K562 (cell line): ENCODE data around the gene MLLT1. TPM values are rescaled to one million over a fixed set of nuclear protein-coding genes. Genes with fewer than 3 reads are reported as not detected.

Experiments used
- CBFA2T3 ChIP-seq: fragments of 450-650 bp; IDR thresholded peaks from 2 replicates; pipeline ENCODE4 v1.6.1; 2017
- CBX2 ChIP-seq: fragments of 200-600 bp; sonication (generic); IDR thresholded peaks from one replicate; pipeline ENCODE4 v1.6.1; 2012; ENCODE audit warnings: mild to moderate bottlenecking, low read length, inconsistent platforms; ENCODE audit not compliant: insufficient read depth, poor library complexity, severe bottlenecking
- CEBPB ChIP-seq: fragments of 450-650 bp; IDR thresholded peaks from 2 replicates; pipeline ENCODE4 v1.6.1; 2016; ENCODE audit warnings: missing genetic modification characterization, missing compliant biosample characterization
- CHD2 ChIP-seq: IDR thresholded peaks from 2 replicates; pipeline ENCODE4 v1.6.1; 2011; ENCODE audit warnings: low read depth, low read length
- CREB3L1 ChIP-seq: fragments of 450-650 bp; IDR thresholded peaks from 2 replicates; pipeline ENCODE4 v1.6.1; 2014; ENCODE audit warnings: low read depth, mild to moderate bottlenecking, moderate library complexity, borderline replicate concordance
- CREB5 ChIP-seq: fragments of 250-450 bp; sonication (Bioruptor Pico); IDR thresholded peaks from 2 replicates; pipeline ENCODE4 v1.5.0; 2020; ENCODE audit warnings: mild to moderate bottlenecking
- DACH1 ChIP-seq: fragments of 450-650 bp; IDR thresholded peaks from 2 replicates; pipeline ENCODE4 v1.6.1; 2018; ENCODE audit not compliant: partially characterized antibody
- HNRNPLL ChIP-seq: fragments of 200-400 bp; formaldehyde crosslinking; IDR thresholded peaks from 2 replicates; pipeline ENCODE4 v1.6.1; 2017; ENCODE audit warnings: low read length, low read depth, mild to moderate bottlenecking; ENCODE audit not compliant: poor library complexity, severe bottlenecking
- LCOR ChIP-seq: sonication (generic); formaldehyde crosslinking; IDR thresholded peaks from 2 replicates; pipeline ENCODE4 v1.8.0; 2022; ENCODE audit warnings: mild to moderate bottlenecking, missing genetic modification reagents
- MAFF ChIP-seq: IDR thresholded peaks from 2 replicates; pipeline ENCODE4 v1.6.1; 2012; ENCODE audit warnings: low read length, improper control_type of control experiment
- NCOA2 ChIP-seq, 2 experiments: fragments of 450-650 bp; IDR thresholded peaks; 2 replicates each; pipeline ENCODE4 v1.6.1; 2018; ENCODE audit warnings: mild to moderate bottlenecking in 2 of 2, moderate library complexity in 1 of 2; ENCODE audit not compliant: partially characterized antibody in 2 of 2
- PURB ChIP-seq: sonication (generic); formaldehyde crosslinking; IDR thresholded peaks from 2 replicates; pipeline ENCODE4 v1.9.0; 2021; ENCODE audit warnings: low read depth, mild to moderate bottlenecking, missing genetic modification reagents
- RFX7 ChIP-seq: fragments of 250-450 bp; sonication (Bioruptor Pico); IDR thresholded peaks from 2 replicates; pipeline ENCODE4 v1.5.1; 2021; ENCODE audit warnings: mild to moderate bottlenecking
- TBL1XR1 ChIP-seq, 2 experiments: IDR thresholded peaks; 2 replicates each; pipeline ENCODE4 v1.6.1; 2012; ENCODE audit warnings: improper control_type of control experiment in 2 of 2, low read length in 2 of 2, mild to moderate bottlenecking in 1 of 2
- UBTF ChIP-seq, 2 experiments: IDR thresholded peaks; 2 replicates each; pipeline ENCODE4 v1.6.1; 2012; ENCODE audit warnings: improper control_type of control experiment in 2 of 2, low read depth in 2 of 2, low read length in 2 of 2, borderline replicate concordance in 1 of 2
- USF1 ChIP-seq: sonication (generic); formaldehyde crosslinking; IDR thresholded peaks from 2 replicates; pipeline ENCODE4 v1.9.0; 2022; ENCODE audit warnings: mild to moderate bottlenecking, missing genetic modification reagents
- ZNF133 ChIP-seq: fragments of 250-450 bp; sonication (Bioruptor Pico); IDR thresholded peaks from 2 replicates; pipeline ENCODE4 v1.4.0; 2020; ENCODE audit warnings: mild to moderate bottlenecking
- ZNF668 ChIP-seq: fragments of 250-450 bp; sonication (Bioruptor Pico); IDR thresholded peaks from 2 replicates; pipeline ENCODE4 v1.8.0; 2022; ENCODE audit warnings: mild to moderate bottlenecking, inconsistent platforms
- ZNF77 ChIP-seq: fragments of 250-450 bp; sonication (Bioruptor Pico); IDR thresholded peaks from 2 replicates; pipeline ENCODE4 v1.5.0; 2020
- polyA plus RNA-seq, 8 experiments: library from polyadenylated mRNA; depleted of rRNA in 4 of 8; stranded (reverse) in 5 of 8; unstranded in 3 of 8; fragments of >200 nt; fragmentation: Nextera tagmentation in 2 of 8; fragmentation: Illumina TruSeq in 1 of 8; extraction: Ambion mirVana in 2 of 8; extraction: Trizol in 1 of 8; gene quantifications; 2 replicates each; pipeline versions ENCODE4 v1.2.1 to v1.2.3, GENCODE V29; 2011 to 2014; ENCODE audit warnings: inconsistent platforms in 1 of 8, missing spikeins in 1 of 8
- total RNA-seq, 7 experiments: library from RNA; depleted of rRNA in 6 of 7; stranded (reverse); fragments of >200 nt in 6 of 7; fragmentation: Illumina TruSeq in 2 of 7; extraction: Trizol in 2 of 7; gene quantifications; 2 replicates each; pipeline versions ENCODE4 v1.2.1 to v1.2.3, GENCODE V29; 2011 to 2021; ENCODE audit warnings: low replicate concordance in 1 of 7

Gene MLLT1
- total and polyA plus RNA-seq, 9 of the 15 experiments (the other 6 are each of a cell fraction or from before 2014, with no cell fraction given) = 0.23 to 63.5 (median 15.4) TPM

- TF ChIP-seq USF1 (CRISPR knock-in tag) (no peak), ZNF133 (CRISPR knock-in tag) (no peak), HNRNPLL (no peak), CREB5 (no peak), UBTF (IDR thresholded peaks at IDR 0.05; ENCODE audit: borderline replicate concordance in 1 of 2, low read depth in 2 of 2, low read length in 2 of 2) (no peak), TBL1XR1 (IDR thresholded peaks at IDR 0.05; ENCODE audit: low read length in 2 of 2) (no peak), MAFF (no peak), CREB3L1 (peak; percentile 47; the same call in 1 of the 2 replicates), CEBPB (tag) (peak; percentile 93), ZNF668 (CRISPR knock-in tag) (no peak), CBX2 (no peak), NCOA2 (IDR thresholded peaks at IDR 0.05; ENCODE audit: partially characterized antibody in 2 of 2) (no peak), CBFA2T3 (peak; percentile 19; the same call in 1 of the 2 replicates), DACH1 (no peak), CHD2 (no peak), PURB (CRISPR knock-in tag) (no peak), ZNF77 (CRISPR knock-in tag) (no peak), LCOR (CRISPR knock-in tag) (no peak), RFX7 (CRISPR knock-in tag) (no peak)
Observed at GRCh38 chr19:6273701-6274601, 5.8 kb downstream of the MLLT1 start (continued).
